Measurements from ENCODE around the gene MTOR.
"Not testable (repeated sequence)": the region's sequence is repeated elsewhere in the genome, so short reads cannot be mapped to it uniquely, and the experiment has no call there.

MTOR gene

GRCh38 chr1:11280719-11281376 lies 18.5 kb upstream of the MTOR start:
- DNase-seq (ENCODE audit: low spot score): no peak

GRCh38 chr1:11279630-11280029 lies 17.3 kb upstream of the MTOR start:
- DNase-seq (ENCODE audit: low spot score): no peak

DNA sequence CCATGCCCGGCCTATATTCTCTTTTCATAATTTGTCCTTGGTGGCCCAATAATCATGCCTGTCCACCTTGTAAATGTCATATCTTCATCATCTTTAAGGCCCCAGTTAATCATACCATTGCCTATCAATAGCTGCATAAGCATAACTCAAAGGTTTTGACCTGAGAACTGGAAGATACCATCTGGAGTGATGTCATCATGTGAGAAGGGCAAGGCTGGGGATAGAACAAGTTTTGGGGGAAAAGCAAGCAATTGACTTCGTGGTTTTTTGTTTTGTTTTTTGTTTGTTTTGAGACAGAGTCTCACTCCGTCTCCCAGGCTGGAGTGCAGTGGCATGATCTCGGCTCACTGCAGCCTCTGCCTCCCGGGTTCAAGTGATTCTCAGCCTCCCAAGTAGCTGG lies 16.8 kb upstream of the MTOR start:
- no peak for DNase-seq (ENCODE audit: low spot score)

- no peak for DNase-seq (ENCODE audit: low spot score)
Observed at GRCh38 chr1:11273595-11274234, 11.4 kb upstream of the MTOR start.

- DNase-seq (ENCODE audit: low spot score): peak; percentile 79
Observed at GRCh38 chr1:11272832-11273594, 10.7 kb upstream of the MTOR start, which contains the start of gene UBIAD1. Gene UBIAD1, plus strand, starts transcription at chr1:11273198. Its CDS starts 334 bp downstream, at chr1:11273532.

GRCh38 chr1:11272544-11272831 lies 10.1 kb upstream of the MTOR start:
- DNase-seq (ENCODE audit: low spot score): peak; percentile 77

GRCh38 chr1:11267350-11268337 lies 5.3 kb upstream of the MTOR start:
- not testable (repeated sequence) for DNase-seq (ENCODE audit: low spot score)

- DNase-seq (ENCODE audit: low spot score): no peak
Observed at GRCh38 chr1:11266268-11267074, 4.1 kb upstream of the MTOR start.

- DNase-seq (ENCODE audit: low spot score): no peak
Observed at GRCh38 chr1:11256299-11256698, 6.1 kb downstream of the MTOR start.

DNA sequence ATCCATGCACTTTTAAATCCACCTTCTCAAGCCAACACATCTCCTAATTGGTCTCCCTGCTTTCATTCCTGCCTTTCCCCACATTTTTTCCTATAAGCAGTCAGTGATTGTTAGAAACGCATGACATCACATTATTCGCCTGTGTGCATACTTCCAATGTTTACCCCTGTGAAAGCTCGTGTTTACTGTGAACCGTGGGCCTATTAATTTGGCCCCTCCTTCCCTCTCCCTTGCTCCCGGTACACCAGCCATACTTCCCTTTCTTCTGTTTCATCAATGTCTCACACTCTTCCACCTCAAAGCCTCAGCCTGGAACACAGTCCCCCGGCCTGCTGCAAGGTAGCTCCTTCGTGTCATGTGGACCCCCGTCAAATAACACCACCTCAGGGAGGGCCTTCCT lies 9.1 kb downstream of the MTOR start:
- no peak for DNase-seq (ENCODE audit: low spot score)

- DNase-seq (ENCODE audit: low spot score): no peak
Observed at GRCh38 chr1:11252538-11252937, 9.8 kb downstream of the MTOR start.

DNA sequence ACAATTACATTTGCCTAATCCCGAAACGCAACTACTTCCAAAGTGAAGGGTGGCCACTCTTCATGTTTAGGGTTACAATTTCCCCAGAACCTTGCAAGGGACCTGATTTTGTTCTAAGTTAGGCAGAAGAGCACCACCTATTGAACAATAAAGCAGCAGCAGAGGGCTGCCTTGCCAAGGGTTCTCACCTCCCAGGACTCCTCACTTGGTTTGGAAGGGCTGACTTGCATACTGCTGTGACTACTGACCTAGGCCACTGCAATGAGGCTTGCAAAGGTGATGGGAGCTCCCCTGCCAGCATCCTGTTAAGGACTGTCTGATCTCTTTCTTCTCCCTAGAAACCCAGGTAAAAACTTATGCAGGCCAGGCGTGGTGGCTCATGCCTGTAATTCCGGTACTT lies 14.2 kb downstream of the MTOR start:
- no peak for DNase-seq (ENCODE audit: low spot score)

- DNase-seq (ENCODE audit: low spot score): no peak
Observed at GRCh38 chr1:11245904-11246719, 16.2 kb downstream of the MTOR start.

- DNase-seq (ENCODE audit: low spot score): no peak
Observed at GRCh38 chr1:11245248-11245647, 17.1 kb downstream of the MTOR start.

- no peak for DNase-seq (ENCODE audit: low spot score)
Observed at GRCh38 chr1:11238311-11238710, 24.0 kb downstream of the MTOR start.

DNA sequence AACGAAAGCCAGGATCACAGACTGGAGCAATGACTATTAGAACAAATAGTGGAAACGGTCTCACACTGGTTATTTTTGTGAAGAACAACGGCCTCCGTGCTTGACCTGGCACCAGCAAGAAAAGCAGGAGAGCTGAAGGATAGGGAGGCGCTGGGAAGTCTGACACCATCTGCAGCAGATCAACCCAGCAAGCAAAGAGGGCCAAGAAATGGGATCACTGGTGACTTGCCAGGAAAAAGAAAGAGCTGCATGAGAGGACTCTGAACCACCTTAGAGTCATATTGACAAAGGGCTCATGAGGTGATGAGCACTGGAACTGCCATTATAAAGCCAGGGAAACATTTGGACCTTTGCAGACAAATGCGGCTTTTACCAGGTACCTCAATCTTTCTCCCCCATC lies 25.0 kb downstream of the MTOR start:
- DNase-seq (ENCODE audit: low spot score): peak; percentile 1

GRCh38 chr1:11233208-11233607 lies 29.1 kb downstream of the MTOR start:
- no peak for DNase-seq (ENCODE audit: low spot score)

- DNase-seq (ENCODE audit: low spot score): no peak
Observed at GRCh38 chr1:11229203-11229602, 33.1 kb downstream of the MTOR start.

- DNase-seq (ENCODE audit: low spot score): no peak
Observed at GRCh38 chr1:11227106-11228077, 35.0 kb downstream of the MTOR start.
